NCI-H2029 treated with DMSO at 0.1 percent for 48 hours (cell line): ENCODE measurements around the gene OR2H2.

Experiments used
- DNase-seq: peaks from one replicate; lab custom pipeline; 2025; lab: John Stamatoyannopoulos, UW

Gene OR2H2

GRCh38 chr6:29584821-29585220 is at the start of gene OR2H2:
TSS of gene OR2H2 (plus strand) at chr6:29585121. CDS start at chr6:29587945, 2,824 bp downstream.
- no peak for DNase-seq

- no peak for DNase-seq
Observed at GRCh38 chr6:29537714-29538403, 47.1 kb upstream of the OR2H2 start.

DNA sequence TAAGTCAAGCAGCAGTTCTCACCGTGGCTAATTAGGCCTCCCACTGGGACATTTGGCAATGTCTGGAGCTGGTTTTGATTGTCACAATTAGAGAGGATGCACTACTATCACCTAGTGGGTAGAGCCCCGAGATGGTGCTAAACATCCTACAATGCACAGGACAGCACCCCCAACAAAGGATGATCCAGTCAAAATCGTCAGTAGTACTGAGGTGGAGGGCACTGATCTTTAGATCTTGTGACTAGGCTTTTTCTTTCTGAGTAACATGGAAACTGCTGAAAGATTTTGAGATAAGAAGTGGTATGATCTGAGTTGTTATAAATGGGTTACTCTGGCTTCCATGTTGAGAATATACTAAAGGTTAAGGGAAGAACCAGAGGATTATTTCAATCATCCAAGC is 37.3 kb upstream of the OR2H2 start:
- no peak for DNase-seq

GRCh38 chr6:29552512-29553051 is 32.3 kb upstream of the OR2H2 start:
- no peak for DNase-seq

DNA sequence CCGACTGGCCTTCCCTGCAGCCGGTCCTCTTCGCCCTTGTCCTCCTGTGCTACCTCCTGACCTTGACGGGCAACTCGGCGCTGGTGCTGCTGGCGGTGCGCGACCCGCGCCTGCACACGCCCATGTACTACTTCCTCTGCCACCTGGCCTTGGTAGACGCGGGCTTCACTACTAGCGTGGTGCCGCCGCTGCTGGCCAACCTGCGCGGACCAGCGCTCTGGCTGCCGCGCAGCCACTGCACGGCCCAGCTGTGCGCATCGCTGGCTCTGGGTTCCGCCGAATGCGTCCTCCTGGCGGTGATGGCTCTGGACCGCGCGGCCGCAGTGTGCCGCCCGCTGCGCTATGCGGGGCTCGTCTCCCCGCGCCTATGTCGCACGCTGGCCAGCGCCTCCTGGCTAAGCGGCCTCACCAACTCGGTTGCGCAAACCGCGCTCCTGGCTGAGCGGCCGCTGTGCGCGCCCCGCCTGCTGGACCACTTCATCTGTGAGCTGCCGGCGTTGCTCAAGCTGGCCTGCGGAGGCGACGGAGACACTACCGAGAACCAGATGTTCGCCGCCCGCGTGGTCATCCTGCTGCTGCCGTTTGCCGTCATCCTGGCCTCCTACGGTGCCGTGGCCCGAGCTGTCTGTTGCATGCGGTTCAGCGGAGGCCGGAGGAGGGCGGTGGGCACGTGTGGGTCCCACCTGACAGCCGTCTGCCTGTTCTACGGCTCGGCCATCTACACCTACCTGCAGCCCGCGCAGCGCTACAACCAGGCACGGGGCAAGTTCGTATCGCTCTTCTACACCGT is 31.5 kb upstream of the OR2H2 start:
- no peak for DNase-seq

DNA sequence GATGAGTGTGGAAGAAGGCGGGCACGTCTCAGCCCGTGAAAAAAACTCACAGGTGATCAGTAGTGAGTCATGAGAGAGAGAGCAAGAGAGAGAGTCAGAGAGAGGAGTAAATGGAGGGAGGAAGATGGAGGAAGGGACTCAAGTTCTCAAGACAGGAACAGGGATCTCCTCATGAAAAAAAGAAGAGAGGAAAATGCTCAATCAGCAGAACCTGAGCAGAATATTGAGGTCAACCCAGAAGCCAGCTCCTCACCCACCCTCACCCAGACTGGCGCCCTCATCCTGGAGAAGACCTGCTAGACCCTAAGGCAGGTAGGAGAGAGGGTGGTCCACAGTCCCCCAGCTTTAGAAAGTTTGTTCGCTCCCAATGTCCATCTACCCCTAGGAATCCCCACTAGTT is 30.2 kb upstream of the OR2H2 start:
- DNase-seq, result no peak

GRCh38 chr6:29557320-29557719 is 27.6 kb upstream of the OR2H2 start:
- no peak for DNase-seq

DNA sequence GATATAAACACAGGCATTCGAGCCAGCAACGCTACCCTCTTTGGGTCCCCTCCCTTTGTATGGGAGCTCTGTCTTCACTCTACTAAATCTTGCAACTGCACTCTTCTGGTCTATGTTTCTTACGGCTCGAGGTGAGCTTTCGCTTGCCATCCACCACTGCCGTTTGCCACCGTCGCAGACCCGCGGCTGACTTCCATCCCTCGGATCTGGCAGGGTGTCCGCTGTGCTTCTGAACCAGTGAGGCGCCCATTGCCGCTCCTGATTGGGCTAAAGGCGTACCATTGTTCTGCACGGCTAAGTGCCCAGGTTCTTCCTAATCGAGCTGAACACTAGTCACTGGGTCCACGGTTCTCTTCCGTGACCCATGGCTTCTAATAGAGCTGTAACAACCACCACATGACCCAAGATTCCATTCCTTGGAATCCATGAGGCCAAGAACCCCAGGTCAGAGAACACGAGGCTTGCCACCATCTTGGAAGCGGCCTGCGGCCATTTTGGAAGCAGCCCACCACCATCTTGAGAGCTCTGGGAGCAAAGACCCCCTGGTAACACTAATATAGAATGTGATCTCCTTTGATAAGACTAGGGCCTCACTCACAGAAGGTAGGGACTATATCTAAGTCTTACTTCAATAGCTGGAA is 26.4 kb upstream of the OR2H2 start:
- no peak for DNase-seq

DNA sequence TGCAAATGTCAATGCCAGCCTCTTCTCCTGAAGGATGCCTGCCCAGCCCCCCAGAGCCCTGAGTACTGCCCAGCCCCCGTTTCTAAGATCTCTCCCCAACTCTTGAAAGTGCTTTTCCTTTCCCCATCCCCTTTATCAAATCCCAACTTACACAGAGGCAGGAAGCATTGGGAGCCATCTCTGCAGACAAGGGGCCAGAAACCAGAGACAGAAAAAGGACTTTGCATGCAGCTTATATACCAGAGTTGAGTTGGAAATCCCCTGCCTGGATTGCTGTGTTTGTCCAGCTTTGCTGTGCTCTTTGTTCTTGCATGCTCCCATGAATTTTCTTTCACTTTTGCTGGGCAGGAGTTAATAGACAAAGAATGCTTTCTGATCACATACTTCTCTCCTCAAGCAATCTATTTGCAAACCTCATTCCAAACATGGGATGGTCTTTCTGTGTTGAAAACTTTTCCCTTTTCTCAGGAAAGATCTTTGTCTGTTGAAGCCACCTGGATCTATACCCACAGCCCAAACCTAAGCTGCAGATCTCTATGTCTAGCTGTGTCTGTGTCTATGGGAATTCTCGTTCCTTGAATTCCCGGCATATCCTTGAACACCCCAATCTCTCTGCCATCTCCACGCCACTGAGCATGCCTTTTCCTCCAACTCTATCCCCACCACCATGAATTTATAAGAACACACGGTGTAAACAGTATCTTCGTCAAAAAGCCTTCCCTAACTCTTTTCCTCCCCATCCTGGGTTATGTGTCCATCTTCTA is 25.2 kb upstream of the OR2H2 start, which contains the start of gene UBD:
TSS of gene UBD (minus strand) at position 209 of the 764 bp plus-strand sequence. CDS start at position 178, 31 bp downstream.
- DNase-seq, result no peak

DNA sequence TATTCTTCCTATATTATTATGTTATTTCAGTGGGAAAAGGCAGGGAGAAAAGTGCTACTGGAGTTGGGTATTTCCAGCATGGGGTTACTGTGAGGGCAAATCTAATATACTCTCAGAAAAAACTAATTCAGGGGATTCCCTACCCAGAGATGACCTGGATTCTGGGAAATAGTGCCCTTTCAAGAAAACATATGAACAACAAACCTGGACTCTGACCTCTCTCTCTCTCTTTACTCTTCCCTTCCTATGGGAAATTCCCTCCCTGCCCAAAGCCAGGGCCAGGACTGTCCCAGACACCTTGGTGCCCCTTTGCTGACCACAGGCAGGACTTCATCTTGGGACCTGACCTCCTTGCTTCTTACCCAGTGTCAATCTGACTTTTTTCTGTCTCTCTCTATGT is 23.8 kb upstream of the OR2H2 start:
- no peak for DNase-seq

DNA sequence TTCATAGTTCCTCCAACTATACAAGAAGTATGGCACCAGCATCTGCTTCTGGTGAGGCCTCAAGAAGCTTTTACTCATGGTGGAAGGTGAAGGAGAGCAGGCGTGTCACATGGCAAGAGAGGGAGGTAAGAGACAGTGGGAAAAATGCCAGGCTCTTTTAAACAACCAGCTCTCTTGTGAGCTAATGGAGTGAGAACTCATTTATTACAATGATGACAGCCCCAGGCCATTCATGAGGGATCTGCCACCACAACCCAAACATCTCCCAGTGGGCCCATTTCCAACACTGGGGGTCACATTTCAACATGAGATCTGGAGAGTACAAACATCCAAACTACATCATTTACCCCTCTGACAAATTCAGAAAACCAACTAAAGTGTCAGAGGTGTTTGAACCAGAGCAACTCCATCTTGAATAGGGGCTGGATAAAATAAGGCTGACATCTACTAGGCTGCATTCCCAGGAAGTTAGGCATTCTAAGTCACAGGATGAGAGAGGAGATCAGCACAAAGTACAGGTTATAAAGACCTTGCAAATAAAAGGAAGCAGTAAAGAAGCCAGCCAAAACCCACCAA is 23.2 kb upstream of the OR2H2 start:
- DNase-seq, result no peak

DNA sequence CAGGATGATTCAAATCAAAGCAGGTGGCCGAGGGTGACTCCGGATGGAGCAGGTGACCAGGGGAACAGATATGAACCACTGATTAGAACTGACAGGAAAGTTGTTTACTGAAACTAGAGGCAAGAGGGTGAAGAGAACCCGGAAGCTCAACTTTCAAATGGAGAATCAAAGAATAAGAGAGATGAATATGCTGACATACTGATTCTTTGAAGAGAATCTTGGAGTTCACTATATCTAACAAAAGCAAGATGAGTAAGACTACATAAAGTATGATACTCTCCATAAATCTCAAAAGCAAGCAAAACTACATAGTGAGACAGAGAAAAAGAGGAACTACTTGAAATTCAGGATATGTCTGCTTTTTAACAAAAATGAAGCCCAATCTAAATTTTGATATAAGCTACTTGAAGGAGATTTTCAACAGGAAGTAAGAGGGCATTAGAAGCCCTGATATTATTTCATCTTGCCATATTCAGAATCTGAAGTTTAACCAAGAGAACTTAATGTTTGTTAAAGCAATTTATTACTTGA is 21.4 kb upstream of the OR2H2 start:
- DNase-seq, result no peak

- no peak for DNase-seq
Observed at GRCh38 chr6:29564875-29565274, 20.0 kb upstream of the OR2H2 start.

- DNase-seq, result no peak
Observed at GRCh38 chr6:29566856-29567255, 18.1 kb upstream of the OR2H2 start.

GRCh38 chr6:29567541-29567940 is 17.4 kb upstream of the OR2H2 start:
- no peak for DNase-seq

GRCh38 chr6:29567991-29568390 is 16.9 kb upstream of the OR2H2 start:
- DNase-seq, result no peak

GRCh38 chr6:29576056-29576455 is 8.9 kb upstream of the OR2H2 start:
- no peak for DNase-seq

- no peak for DNase-seq
Observed at GRCh38 chr6:29577544-29577943, 7.4 kb upstream of the OR2H2 start.

- DNase-seq, result peak; percentile 9
Observed at GRCh38 chr6:29589423-29590048, 4.6 kb downstream of the OR2H2 start.

DNA sequence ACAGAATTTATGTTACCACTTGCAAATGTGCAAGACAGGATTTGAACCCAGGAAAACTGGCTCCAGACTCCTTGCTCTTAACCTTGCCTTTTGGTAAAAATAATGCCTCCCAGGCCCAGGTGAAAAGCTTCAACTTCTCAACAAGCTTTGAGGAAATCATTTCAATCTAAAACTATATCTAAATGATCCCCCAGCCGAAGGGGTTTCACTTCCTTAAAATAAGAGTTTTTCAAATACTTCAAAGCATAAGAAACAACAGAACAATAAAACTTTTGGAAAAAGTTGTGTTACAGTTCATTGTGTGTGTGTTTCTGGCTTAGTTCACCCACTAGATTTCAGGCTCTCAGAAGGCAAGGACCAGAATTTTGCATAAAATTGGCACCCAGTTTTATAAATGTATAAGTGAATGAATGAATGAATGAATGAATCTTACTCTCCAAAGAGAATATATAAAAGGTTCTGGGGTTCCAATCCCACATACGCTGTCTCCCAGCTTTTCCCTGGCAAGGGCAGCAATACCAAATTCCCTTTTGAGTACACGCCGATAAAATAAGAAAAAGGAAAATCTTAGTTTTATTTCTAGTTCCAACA is 5.4 kb downstream of the OR2H2 start:
- DNase-seq, result no peak
